GM21360 (cell line): ENCODE data around the gene PPP1CB.
"Not testable (repeated sequence)": the region's sequence is repeated elsewhere in the genome, so short reads cannot be mapped to it uniquely, and the experiment has no call there.

ENCODE experiments used
- ATAC-seq: cut with Tn5 transposase; IDR thresholded peaks from one replicate; pipeline ENCODE4 v1.9.1; 2021; ENCODE audit warnings: mild to moderate bottlenecking, moderate library complexity; ENCODE audit not compliant: unreplicated experiment

Gene PPP1CB

DNA sequence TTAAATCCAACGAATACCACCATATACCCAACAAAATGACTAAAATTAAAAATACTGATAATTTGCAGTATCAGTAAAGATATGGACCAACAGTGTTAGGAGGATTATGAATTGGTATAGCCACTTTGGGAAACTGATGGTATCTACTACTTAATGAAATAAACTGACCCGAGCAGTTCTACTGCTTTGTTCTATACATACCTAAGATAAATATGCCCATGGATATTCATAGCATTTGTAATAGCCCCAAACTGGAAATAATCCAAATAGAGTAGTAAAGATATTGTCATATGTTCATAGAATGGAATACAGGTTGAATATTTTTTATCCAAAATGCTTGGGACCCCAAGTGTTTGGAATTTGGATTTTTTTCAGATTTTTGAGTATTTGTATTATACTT, 20.7 kb downstream of the PPP1CB start:
- no peak for ATAC-seq

DNA sequence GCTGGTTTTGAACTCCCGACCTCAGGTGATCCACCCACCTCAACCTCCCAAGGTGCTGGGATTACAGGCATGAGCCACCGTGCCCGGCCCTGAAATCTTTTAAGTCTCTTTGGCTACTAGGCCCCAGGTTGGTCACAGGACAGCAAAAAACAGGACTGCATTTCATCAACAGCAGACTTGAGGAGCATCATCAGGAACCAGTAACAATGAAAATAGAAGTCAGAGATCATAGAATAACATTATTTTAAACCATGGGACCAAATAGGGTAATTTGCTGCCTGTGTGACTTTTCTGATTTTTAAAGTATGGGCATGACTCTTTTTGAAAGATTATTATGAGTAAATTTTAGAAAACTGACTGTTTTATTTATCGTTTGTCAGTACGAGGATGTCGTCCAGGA, 24.8 kb downstream of the PPP1CB start:
- no peak for ATAC-seq

DNA sequence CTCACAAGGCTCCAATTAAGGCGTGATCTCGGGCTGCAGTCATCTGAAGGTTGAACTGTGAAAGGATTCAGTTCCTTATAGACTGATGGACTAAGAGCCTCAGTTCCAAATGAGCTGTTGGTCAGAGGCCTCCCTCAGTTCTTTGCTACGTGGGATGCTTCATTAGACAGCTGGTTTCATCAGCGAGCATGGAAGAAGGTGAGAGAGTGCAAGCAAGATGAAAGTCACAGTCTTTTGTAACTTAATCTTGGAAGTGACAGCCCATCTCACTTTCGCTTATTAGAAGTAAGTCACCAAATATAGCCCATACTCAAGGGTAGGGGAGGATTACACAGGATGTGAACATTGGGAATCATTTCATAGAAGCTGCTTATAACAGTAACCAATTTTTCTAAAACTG, 26.8 kb downstream of the PPP1CB start:
- ATAC-seq, result no peak

DNA sequence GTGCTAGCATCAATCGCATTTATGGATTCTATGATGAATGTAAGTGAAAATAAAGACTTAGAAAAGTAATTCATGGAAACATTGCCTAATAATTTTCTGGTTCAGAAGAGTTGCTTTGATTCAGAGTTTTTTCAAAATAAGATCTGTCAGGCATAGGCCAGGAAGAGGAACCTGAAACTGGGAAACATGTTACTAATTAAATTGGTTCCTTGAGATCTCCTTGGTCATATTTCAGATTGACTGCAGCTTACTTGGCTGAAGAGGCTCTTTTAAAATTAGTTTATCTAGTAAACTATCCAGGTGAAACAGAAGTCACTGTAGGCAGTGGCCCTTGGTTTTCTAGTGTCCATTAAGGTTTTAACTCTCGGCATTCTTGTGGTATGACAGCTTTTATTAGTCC, 27.4 kb downstream of the PPP1CB start:
- no peak for ATAC-seq

DNA sequence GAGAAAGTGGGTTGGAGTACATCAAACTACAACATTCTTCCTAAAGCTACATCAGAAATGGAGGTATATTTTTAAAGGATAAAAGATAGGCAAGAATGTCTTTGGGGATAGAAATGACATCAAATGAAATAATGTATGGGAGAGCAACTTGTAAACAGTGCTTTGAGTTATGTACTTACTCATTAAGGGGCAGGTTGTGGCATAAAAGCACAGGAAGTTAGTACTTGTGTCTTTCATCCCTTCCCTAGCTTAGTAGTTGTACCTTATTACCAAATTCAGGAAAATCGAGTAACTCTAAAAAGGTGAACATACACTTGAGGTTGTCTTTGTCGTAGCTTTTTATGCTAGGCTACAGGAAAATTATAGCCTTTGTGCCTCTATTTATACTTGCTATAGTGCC, 28.9 kb downstream of the PPP1CB start:
- no peak for ATAC-seq

DNA sequence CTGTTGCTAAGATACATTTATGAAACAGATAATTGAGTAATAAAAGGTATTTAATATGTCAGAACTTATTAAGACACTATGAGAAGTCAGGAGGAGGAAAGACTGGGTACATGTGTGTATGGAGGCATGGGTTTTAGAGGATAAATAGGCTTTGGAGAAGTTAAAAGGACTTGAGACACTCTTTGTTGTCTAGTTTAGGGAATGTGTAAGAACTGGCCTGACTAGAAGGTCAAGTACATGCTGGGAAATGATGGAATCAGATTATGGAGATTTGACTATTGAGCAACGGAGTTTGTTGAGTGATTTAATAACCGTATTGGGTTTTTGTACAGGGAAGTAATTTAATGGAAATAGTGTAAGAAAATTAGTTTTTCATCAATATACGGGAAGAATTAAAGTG, 30.8 kb downstream of the PPP1CB start:
- ATAC-seq, result no peak

DNA sequence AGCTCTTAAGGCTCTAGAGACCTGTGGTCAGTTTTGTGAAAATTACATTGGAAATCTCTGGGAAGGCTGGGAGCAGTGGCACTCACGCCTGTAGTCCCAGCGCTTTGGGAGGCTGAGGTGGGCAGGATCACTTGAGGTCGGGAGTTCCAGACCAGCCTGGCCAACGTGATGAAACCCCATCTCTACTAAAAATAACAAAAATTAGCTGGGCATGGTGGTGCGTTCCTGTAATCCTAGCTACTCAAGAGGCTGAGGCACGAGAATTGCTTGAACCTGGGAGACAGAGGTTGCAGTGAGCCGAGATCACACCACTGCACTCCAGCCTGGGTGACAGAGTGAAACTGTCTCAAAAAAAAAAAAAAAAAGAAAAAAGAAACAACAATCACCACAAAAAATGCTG, 32.9 kb downstream of the PPP1CB start:
- not testable (repeated sequence) for ATAC-seq

DNA sequence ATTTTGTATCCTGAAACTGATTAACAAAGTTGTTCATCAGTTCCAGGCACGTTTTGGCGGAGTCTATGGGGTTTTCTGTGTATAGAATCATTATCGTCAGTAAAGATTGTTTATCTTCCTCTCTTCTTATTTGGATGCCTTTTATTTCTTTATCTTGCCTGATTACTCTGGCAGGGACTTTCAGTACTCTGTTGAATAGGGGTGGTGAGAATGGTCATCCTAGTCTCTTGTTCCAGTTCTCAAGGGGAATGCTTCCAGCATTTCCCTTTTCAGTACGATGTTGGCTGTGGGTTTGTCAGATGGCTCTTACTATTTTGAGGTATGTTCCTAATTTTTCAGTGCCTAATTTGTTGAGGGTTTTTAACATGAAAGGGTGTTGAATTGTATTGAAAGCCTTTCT, 45.0 kb downstream of the PPP1CB start:
- no peak for ATAC-seq

DNA sequence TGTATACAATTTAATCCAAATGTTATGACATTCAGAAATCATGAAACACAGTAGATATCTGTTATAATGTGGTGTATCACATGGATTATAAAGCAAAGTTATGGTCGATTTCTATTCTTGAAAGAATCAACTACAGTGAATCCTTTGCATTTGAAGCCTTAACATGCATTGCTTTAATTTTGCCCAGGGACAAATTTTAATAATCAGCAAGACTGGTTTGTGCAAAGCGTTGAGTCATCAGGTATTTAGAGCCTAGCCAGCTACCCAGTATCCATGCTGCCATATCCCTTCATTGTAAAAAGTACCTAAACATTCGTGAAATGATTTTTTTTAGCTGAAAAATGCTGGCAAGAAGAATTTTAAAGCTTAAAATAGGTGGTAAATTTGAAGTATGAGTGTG, 50.1 kb downstream of the PPP1CB start:
- no peak for ATAC-seq

DNA sequence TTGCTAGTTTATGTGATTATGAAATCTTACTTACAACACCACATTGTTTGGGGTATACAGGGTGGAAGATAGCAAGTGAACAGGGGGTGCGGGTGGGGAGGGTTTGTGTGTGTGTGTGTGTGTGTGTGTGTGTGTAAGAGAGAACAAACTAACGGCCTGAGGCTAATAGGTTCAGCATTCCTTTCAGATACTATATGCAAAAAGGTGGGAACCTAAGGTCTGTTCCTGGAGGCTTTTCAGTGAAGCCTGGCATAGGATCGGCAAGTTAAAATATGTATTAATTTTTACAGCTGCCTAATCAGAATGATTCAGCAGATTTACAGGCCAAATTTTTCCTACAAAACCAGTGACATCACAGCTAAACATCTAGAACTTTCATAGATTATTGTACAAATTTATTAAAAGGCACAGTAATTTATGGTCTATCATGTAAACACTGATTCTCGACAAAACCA, 51.4 kb downstream of the PPP1CB start:
- ATAC-seq, result no peak

DNA sequence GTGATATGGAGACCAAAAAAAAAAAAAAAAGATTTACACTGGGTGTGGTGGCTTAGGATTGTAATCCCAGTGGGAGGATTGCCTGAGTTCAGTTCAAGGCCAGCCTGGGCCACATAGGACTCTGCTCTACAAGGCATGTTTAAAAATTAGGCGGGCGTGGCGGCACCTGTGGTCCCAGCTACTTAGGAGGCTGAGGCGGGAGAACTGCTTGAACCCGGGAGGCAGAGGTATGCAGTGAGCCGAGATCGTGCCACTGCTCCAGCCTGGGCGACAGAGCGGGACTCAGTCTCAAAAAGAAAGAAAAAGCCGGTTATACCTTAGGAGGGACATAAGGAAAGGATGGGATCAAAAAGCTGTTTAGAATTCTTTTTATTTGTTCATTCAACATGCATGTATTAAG, 58.3 kb downstream of the PPP1CB start:
- ATAC-seq, result no peak

DNA sequence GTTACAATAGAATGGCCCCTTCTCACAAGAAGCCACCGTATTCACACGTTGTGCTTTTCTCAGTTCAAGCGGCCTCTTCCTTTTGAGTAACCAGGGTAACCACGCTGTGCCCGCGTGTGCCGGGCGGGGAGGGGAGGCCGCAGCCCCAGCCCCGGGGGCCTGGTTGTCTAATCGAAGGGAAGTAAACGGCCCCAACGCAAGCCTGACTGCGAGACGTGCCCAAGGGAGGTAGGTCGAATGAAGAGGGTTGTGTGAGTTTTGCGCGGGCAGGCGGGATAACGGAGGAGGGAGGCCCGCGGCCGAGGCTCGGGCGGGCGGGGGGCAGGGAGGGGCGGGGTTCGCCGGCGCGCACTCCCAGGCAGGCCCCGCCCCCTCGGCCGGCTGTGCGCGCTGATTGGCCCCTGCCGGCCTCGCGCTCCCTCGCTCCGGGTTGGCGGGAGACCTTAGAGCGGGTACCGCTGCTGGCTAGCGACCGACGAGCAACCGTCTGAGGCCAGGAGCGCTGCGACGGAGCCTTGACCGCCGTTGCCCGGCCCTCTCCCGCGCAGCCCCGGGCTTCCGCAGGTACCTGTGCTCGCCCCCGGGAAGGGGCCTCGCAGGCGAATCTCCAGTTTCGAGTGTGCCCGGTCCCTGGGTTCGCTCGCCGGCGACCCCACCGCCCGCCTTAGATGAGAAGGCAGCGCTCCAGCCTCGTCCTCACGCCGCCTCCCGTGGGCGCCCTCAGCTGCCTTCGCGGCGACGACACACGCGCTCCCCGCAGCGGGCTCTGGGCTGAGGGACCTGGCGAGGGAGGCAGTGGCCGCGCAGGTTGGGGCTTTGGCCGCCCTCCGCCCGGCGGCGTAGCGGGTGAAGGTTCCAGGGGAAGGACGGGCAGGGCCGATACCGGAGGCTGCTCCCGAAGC, 59.0 kb downstream of the PPP1CB start, which contains the start of gene SPDYA:
SPDYA (plus strand) TSS at position 451 of the 902 bp plus-strand sequence. CDS start 5,181 bp downstream, outside the sequence.
- peak; percentile 72 for ATAC-seq

DNA sequence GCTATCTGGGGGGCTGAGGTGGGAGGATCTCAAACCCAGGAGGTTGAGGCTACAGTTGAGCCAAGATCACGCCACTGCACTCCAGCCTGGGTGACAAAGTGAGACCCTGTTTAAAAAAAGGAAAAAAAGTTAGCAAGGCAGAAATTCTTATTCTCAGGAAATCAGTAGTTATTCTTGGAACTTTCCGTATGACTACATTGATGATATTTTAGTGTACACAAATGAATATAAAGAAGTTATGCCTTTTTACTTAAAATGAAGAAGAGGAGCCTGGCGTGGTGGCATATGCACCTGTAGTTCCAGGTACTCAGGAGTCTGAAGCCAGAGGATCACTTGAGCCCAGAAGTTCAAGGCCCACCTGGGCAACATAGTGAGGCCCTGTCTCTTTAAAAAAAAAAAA, 66.4 kb downstream of the PPP1CB start:
- no peak for ATAC-seq

DNA sequence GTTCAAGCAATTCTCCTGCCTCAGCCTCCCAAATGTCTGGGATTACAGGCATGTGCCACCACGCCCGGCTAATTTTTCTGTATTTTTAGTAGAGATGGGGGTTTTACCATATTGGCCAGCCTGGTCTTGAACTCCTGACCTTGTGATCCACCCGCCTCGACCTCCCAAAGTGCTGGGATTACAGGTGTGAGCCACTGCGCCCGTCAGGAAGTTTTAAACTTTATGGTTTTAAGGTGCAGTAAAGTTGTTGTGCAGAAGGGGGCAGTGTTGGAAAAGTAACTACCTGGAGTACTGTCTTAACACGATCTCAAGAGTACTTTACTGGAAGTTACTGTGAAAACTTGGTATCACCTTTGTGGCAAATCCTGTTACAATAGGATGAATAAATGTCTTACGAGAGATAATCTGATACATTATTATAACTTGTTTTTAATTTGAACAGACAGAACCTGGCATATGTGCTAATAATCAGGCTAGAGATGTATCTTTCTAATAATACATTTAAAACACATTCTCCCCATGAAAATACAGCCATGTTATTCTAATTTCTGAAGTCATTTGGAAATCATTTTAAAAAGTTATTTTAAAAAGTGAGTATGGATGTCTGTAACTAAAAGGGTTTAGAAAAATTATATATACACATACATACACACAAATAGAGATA, 69.8 kb downstream of the PPP1CB start:
- ATAC-seq, result no peak

DNA sequence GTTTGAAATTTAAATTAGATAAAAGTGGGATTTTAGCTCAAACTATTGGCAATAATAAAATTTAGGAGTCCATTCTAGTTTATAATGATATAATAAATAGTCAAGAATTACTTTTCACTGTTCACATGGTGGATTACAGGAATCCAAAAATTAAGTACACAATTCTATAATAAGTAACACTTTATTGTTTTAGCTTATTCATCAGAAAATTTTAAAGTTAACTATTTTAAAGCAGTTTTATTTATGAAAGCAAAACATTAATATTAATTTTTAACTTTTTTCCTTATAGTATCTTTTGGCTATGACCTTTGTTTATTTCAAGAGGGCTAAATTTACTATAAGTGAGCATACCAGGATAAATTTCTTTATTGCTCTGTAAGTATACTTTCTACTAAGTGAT, 70.4 kb downstream of the PPP1CB start:
- no peak for ATAC-seq

DNA sequence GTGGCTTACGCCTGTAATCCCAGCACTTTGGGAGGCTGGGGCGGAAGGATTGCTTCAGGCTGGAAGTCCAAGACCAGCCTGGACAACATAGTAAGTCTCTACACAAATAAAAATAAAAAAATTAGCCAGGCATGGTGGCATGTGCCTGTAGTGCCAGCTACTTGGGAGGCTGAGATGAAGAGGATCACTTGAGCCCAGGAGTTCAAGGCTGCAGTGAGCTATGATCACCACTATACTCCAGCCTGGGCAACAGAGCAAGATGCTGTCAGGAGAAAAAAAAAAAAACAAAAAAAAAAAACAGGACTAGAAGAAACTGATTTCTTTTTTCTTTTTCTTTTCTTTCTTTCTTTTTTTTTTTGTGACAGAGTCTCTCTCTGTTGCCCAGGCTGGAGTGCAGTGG, 72.6 kb downstream of the PPP1CB start:
- ATAC-seq, result no peak

DNA sequence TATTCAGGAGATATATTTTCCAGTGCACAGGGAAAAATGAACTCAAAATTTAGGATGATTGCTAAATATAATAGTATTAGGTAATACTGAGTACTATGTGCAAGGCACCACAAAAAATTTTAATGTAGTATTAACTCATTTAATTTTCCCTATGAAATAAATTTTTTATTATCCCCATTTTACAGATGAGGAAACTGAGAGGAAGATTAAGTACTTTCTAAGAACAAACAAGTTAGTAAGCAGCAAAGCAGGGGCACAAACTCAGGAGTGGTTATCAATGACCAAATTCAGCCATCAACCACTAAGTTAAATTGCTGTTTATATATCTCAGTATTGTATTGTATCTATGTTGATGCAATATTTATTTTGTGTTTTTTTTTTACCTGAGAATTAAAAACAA, 73.2 kb downstream of the PPP1CB start:
- no peak for ATAC-seq

DNA sequence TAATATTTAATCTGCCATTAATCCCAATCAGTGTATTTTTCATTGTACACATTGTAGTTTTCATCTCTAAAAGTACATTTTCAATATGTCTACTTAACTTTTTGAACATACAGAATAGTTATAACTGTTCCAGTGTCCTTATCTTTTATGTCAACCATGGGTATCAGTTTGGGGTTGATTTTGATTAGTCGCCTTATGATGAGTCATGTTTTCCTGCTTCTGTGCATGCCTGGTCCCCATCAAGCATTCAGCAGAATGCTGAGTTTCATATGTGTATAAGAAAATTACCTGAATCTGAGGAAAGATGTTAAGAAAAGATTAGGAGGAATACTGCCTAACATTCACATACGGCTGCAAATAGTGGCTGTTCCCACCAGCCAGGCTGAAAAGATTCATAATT, 76.8 kb downstream of the PPP1CB start:
- ATAC-seq, result no peak

DNA sequence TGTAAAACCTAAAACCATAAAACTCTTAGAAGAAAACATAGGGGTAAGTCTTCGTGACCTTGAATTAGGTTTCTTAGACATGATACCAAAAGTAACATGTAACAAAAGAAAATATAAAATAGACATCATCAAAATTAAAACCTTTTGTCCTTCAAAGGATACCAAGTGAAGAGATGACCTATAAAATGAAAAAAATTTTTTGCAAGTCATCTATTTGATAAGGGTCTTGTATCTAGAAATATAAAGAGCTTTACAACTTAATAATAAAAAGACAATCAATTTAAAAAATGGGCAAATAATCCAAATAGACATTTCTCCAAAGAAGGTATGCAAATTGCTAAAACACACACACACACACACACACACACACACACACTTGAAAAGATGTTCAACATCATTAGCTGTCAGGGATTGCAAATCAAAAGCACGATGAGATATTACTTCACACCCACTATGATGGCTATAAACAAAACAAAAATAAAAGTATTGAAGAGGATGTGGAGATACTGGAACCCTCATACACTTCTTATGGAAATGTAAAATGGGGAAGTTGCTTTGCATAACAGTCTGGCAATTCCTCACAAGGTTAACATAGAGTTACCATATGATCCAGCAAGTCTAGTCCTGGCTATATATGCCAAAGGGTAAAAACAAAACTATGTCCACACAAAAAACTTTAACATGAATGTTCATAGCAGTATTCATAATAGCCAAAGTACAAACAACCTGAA, 82.3 kb downstream of the PPP1CB start:
- no peak for ATAC-seq

DNA sequence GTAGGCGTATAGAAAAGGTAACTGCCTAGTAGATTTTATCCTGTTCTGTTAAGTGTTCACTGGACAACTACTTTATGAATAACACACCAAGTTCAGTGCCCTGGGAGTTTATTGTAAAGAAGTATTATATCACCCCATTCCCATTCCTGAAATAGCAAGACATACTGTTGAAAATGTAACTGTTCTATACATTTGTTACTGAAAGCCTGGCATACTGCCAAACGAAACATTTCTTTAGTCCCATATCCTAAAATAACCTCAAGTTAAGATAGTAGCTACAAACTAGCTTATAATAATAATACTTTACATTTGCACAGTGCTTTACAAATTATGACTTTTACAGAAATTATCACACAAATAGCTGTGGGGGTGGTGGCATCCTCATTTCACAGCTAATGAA, 84.2 kb downstream of the PPP1CB start:
- no peak for ATAC-seq

DNA sequence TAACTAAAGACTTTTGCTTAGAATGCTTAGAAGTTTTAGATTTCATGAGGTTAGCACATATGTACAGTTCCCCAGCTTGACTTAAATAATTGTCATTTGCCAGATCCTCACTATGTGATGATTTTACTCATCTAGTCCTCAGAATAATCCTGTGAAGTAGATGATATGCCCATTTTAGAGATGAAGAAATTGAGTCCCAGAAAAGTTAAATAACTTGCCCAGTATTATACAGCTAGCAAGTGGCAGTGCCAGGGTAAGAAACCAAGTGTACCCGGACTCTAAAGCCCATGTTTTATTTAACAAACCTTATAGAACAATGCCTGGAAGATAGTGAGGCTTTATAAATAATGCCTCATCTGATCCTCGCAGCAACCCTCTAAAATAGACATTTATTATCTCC, 87.3 kb downstream of the PPP1CB start:
- ATAC-seq, result no peak

DNA sequence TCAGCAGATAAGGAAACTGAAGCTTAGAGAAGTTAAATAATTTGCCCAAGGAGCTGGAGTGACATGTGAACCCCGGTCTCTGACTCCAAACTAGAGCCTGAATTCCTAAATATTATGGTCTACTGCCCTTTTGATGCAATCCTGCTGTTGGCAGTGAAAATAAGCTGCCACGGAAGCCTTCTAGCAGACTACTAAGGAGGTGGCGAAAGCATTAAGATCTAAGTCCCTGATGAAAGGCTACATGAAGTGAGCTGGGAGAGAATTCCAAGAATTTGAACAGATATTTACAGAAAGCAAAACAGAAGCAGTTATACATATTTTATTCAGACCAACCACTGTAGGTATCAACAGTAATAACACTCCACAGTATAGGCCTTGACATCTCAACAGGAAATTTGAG, 90.4 kb downstream of the PPP1CB start:
- no peak for ATAC-seq
